CD4-positive, alpha-beta T cell (primary cell): ENCODE data around the gene NEURL4. TPM values are rescaled to one million over a fixed set of nuclear protein-coding genes. Genes with fewer than 3 reads are reported as not detected.

ENCODE experiments used
- ATAC-seq: fragments of 200-7000 bp; cut with Tn5 transposase; one replicate; pipeline ENCODE4 v1.10.0; 2022; ENCODE audit warnings: mild to moderate bottlenecking; ENCODE audit not compliant: poor library complexity
- CTCF ChIA-PET: fragments of 350-600 bp; sonication (Branson Sonifier 250); formaldehyde crosslinking; loops from one replicate; lab custom pipeline; 2021; ENCODE audit warnings: antibody characterized with exemption, inconsistent platforms; lab: Charles Lee
- POLR2A ChIA-PET: fragments of 350-600 bp; sonication (Branson Sonifier 250); formaldehyde crosslinking; loops from one replicate; lab custom pipeline; 2021; ENCODE audit warnings: antibody characterized with exemption, inconsistent platforms; lab: Charles Lee
- DNase-seq, 14 experiments: peaks; one replicate each; pipeline ENCODE4 v3.0.0-alpha.2; 2013 to 2020; ENCODE audit warnings: mixed read lengths in 2 of 14
- H3K27ac ChIP-seq, 2 donors: one replicate each; pipeline versions ENCODE4 v1.5.1 to v1.7.0; 2013; ENCODE audit warnings: low read length in 2 of 2, low read depth in 1 of 2, mild to moderate bottlenecking in 1 of 2
- H3K27me3 ChIP-seq, 2 experiments: 1 replicate in 1 of 2; 2 replicates in 1 of 2; pipeline versions ENCODE4 v1.6.1 to v1.7.0; 2013; ENCODE audit warnings: low read length in 2 of 2, control low read depth in 1 of 2, mild to moderate bottlenecking in 1 of 2, moderate library complexity in 1 of 2; ENCODE audit not compliant: insufficient read depth in 2 of 2, control insufficient read depth in 1 of 2
- H3K36me3 ChIP-seq: one replicate; pipeline ENCODE4 v1.6.1; 2013; ENCODE audit warnings: low read length, control low read depth; ENCODE audit not compliant: insufficient read depth
- H3K4me1 ChIP-seq: one replicate; pipeline ENCODE4 v1.6.1; 2013; ENCODE audit warnings: low read length, control low read depth; ENCODE audit not compliant: insufficient read depth
- H3K4me3 ChIP-seq: one replicate; pipeline ENCODE4 v1.5.1; 2013; ENCODE audit warnings: mild to moderate bottlenecking, low read length, moderate library complexity
- H3K9me3 ChIP-seq, 2 experiments: 1 replicate in 1 of 2; 2 replicates in 1 of 2; pipeline versions ENCODE4 v1.6.1 to v1.7.0; 2013; ENCODE audit warnings: low read length in 2 of 2, mild to moderate bottlenecking in 2 of 2, control low read depth in 1 of 2, moderate library complexity in 1 of 2; ENCODE audit not compliant: control insufficient read depth in 1 of 2, insufficient read depth in 1 of 2
- H3K27ac Mint-ChIP-seq: one replicate; pipeline ENCODE4 v1.8.0; 2020; ENCODE audit warnings: mixed read lengths
- H3K27me3 Mint-ChIP-seq: one replicate; pipeline ENCODE4 v1.8.0; 2021; ENCODE audit warnings: mixed read lengths
- H3K36me3 Mint-ChIP-seq: one replicate; pipeline ENCODE4 v1.8.0; 2021; ENCODE audit warnings: low read depth, mixed read lengths
- H3K4me1 Mint-ChIP-seq: one replicate; pipeline ENCODE4 v1.8.0; 2021; ENCODE audit warnings: low read depth, mixed read lengths
- H3K4me3 Mint-ChIP-seq: one replicate; pipeline ENCODE4 v1.8.0; 2020; ENCODE audit warnings: mild to moderate bottlenecking, mixed read lengths
- H3K9me3 Mint-ChIP-seq: one replicate; pipeline ENCODE4 v1.8.0; 2020; ENCODE audit warnings: mixed read lengths
- intact Hi-C, 2 experiments: fragments of 100-400 bp; cut with DNase I in 1 of 2; cut with micrococcal nuclease in 1 of 2; formaldehyde crosslinking; loops; one replicate each; pipeline versions ENCODE4 v1.15.1 to v1.9.0; 2023 to 2025; cut with DNase I, micrococcal nuclease
- total RNA-seq, 174 experiments: library from RNA in 2 of 174; stranded (reverse) in 2 of 174; gene quantifications; one replicate each; pipeline ENCODE4 v1.2.3 and lab custom pipeline; 2021 to 2026
- TF ChIP-seq, protein P1 (sequence below): fragments of 200-600 bp; IDR thresholded peaks from one replicate; pipeline ENCODE4 v1.8.0; 2022; ENCODE audit warnings: antibody characterized with exemption, mild to moderate bottlenecking

NEURL4 gene
- total RNA-seq, 2 experiments from 2014 or later = 29.0 to 30.8 TPM

DNA sequence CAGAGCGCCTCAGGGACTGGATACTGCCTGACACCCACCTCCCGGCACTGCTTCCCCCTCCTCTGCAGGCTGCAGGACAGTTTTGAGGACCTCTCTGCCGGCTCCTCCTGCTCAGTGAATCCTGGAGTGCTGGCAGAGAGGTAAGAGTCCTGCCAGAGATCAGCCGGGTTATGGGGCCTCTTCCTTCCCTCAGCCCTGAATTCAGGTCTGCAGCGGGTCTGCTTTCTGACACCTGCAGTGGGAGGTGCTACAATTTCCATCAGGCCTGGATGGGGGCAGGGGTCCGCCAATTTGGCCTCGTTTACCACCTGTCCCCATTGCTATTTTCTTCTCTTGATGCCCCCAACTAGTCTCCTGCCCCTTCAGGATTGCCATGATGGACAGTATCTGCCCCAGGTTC lies 3.0 kb upstream of the NEURL4 start:
- Histone ChIP-seq H3K9me3 (no peaks in the 10 kb centered on the region), H3K4me3 (no peak overlapping the region), H3K27me3 (no peaks in the 10 kb centered on the region), H3K4me1 (peaks cover 77% of the 10 kb centered on the region), H3K36me3 (no peaks in the 10 kb centered on the region), H3K27ac (peak overlapping the region in 1 of 2 donors; percentile 36)
- Mint-ChIP-seq H3K27me3 (no peaks in the 10 kb centered on the region), H3K27ac (peak overlapping the region; percentile 83), H3K9me3 (no peaks in the 10 kb centered on the region), H3K4me1 (peaks cover 60% of the 10 kb centered on the region), H3K4me3 (peak overlapping the region; percentile 80), H3K36me3 (peaks cover 25% of the 10 kb centered on the region)
- ChIA-PET POLR2A (interaction anchor here (0.5 to 4.1 kb wide), 3 partner anchors 13 to 19 kb away, joined by 3 to 46 read pairs (median 3); partner anchors contain the start of gene GPS2), CTCF (no interaction called here)
- intact Hi-C loops = no loop called here
- DNase-seq = no peak
- TF ChIP-seq, protein P1, sequence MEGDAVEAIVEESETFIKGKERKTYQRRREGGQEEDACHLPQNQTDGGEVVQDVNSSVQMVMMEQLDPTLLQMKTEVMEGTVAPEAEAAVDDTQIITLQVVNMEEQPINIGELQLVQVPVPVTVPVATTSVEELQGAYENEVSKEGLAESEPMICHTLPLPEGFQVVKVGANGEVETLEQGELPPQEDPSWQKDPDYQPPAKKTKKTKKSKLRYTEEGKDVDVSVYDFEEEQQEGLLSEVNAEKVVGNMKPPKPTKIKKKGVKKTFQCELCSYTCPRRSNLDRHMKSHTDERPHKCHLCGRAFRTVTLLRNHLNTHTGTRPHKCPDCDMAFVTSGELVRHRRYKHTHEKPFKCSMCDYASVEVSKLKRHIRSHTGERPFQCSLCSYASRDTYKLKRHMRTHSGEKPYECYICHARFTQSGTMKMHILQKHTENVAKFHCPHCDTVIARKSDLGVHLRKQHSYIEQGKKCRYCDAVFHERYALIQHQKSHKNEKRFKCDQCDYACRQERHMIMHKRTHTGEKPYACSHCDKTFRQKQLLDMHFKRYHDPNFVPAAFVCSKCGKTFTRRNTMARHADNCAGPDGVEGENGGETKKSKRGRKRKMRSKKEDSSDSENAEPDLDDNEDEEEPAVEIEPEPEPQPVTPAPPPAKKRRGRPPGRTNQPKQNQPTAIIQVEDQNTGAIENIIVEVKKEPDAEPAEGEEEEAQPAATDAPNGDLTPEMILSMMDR = no peak
- no peak for ATAC-seq

DNA sequence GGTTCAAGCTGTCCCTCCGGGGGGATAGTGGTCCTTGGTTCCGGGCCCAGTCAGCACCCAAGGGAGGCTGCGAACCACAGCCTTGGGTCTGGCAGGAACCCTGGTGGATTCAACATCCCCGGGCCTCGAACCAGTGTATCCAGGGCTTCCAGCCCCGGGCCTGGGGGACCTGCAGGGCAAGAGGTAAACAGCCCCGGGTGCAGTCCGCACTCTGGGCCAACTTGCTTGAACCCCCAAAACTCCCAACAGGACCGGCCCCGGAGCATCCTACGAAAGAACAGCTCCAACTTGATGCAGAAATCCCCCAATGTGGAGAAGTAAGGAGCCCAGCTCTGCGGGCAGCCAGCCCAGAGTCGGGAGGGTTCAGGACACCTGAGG lies 1.5 kb upstream of the NEURL4 start:
- ATAC-seq (no peak), DNase-seq (no peak)
- CTCF ChIA-PET = interaction anchor here (0.8 to 1.6 kb wide), 3 partner anchors 21 to 284 kb away, joined by 3 to 8 read pairs (median 3); no protein-coding TSS in a partner anchor
- peak overlapping the region; percentile 64 for H3K4me3 ChIP-seq
- Mint-ChIP-seq H3K27ac (peak overlapping the region; percentile 88), H3K36me3 (peaks cover 19% of the 10 kb centered on the region), H3K4me1 (peaks cover 52% of the 10 kb centered on the region), H3K9me3 (no peaks in the 10 kb centered on the region), H3K4me3 (peak overlapping the region; percentile 68), H3K27me3 (no peaks in the 10 kb centered on the region)
- intact Hi-C loops = no loop called here
- H3K27me3 ChIP-seq = no peaks in the 10 kb centered on the region
- H3K4me1 ChIP-seq = peaks cover 66% of the 10 kb centered on the region
- H3K27ac ChIP-seq = peak overlapping the region; percentile 80 to 92
- POLR2A ChIA-PET = interaction anchor here (0.9 to 4.1 kb wide), 12 partner anchors 14 to 356 kb away, joined by 3 to 46 read pairs (median 14); partner anchors contain the start of genes GPS2, POLR2A, SLC2A4 and TMEM102
- H3K9me3 ChIP-seq = no peaks in the 10 kb centered on the region
- TF ChIP-seq, protein P1 = no peak
- H3K36me3 ChIP-seq = peaks cover 9% of the 10 kb centered on the region

DNA sequence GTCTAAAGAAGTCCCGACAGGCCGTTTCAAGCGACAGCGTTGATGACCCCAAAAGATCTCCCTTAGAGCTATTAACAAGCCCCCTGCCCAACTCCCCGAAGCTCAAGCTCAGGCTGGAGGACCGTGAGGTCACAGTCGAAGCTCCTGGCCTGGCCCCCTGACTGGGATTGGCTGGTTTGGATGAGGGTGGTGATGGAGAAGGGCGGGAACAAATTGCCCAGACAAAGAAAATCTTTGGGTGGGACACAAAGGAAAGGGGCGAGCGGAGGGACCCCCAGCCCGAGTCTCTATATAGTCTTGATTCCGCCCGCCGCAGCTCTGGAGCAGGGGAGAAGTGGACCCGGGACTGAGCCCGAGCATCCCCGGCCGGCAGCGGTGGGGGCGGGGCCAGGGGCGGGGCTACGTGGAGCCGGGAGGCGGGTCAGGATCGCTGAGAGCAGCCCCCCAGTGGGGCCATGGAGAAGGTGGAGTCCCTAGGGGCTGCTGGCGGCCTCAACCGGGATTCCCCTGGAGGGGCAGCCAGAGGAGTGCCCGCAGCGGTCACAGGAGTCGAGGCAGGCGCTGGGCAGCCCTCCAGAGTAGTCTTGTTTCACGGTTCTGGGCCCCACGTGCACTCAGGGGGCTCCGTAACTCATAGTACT lies 982 bp upstream of the NEURL4 start:
- no peaks in the 10 kb centered on the region for H3K9me3 Mint-ChIP-seq
- H3K4me3 Mint-ChIP-seq = peak overlapping the region; percentile 90
- Histone ChIP-seq H3K4me3 (peak overlapping the region; percentile 64), H3K4me1 (peaks cover 60% of the 10 kb centered on the region), H3K27me3 (no peaks in the 10 kb centered on the region), H3K27ac (peak overlapping the region; percentile 80 to 92), H3K36me3 (peaks cover 14% of the 10 kb centered on the region), H3K9me3 (no peaks in the 10 kb centered on the region)
- peaks cover 20% of the 10 kb centered on the region for H3K36me3 Mint-ChIP-seq
- intact Hi-C loops = loop anchor here (2.0 to 10.0 kb wide), 3 partner anchors 15 to 525 kb away; partner anchors contain the start of genes CYB5D1 (in 1 of the 2), GPS2 (in 1 of the 2), NAA38 (in 1 of the 2) and TMEM88 (in 1 of the 2)
- CTCF ChIA-PET = interaction anchor here (0.7 to 1.6 kb wide), 9 partner anchors 20 to 284 kb away, joined by 3 to 8 read pairs (median 4); partner anchors contain the start of gene SLC2A4
- DNase-seq = peak; percentile 53 to 90 (median 69)
- TF ChIP-seq, protein P1 = no peak
- no peaks in the 10 kb centered on the region for H3K27me3 Mint-ChIP-seq
- H3K27ac Mint-ChIP-seq = peak overlapping the region; percentile 88
- POLR2A ChIA-PET = interaction anchor here (0.7 to 4.1 kb wide), 30 partner anchors 9 to 965 kb away, joined by 3 to 46 read pairs (median 5); partner anchors contain the start of genes ACADVL, DLG4, DVL2 and FXR2
- peak; percentile 72 for ATAC-seq
- peaks cover 47% of the 10 kb centered on the region for H3K4me1 Mint-ChIP-seq
